ENCODE results near the gene SBNO1.
A peak's percentile ranks its signal among the peaks of the same experiment; 100 is the strongest.
"Not testable (repeated sequence)": the region's sequence is repeated elsewhere in the genome, so short reads cannot be mapped to it uniquely, and the experiment has no call there.

The SBNO1 gene

DNA sequence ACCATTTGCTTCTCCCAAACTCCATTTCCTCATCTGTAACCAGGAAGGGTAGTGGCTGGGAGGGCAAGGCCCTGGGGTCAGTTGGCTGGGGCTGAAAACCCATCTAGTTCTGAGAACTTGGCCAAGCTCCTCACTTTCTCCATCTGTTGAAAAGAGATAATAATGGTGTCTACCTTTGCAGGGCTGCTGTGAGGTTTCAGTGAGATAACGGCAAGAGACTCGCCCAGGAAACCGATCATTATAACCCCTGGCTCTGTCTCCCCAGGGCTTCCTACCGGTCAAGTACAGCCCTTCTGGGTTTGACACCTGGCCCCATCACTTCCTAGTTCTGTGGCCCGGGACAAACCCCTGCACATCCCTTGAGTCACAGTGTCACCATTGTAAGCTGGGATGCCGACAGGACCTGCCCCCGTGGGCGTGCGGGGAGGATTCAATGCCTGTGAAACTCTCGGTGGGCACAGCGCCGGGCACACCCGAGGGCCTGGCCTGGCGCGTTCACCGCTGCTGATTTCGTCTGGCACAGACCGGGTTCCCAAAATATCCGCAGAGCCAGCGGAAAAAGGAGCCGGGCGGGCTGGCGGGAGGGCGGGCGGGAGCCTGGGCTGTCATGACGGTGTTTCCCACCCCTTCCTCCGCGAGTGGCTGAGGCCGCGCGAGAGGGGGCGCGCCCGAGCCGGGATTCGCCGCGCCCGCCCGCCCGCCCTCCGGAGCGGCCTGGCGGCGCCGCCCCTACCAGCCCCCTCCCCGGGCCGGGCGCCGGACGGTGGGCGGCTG, 23.7 kb upstream of the SBNO1 start:
- peak; percentile 43 to 64 (median 56) for DNase-seq

GRCh38 chr12:123387508-123388176, 23.0 kb upstream of the SBNO1 start:
- no peak for DNase-seq

- not testable (repeated sequence) for DNase-seq
Measured at GRCh38 chr12:123385536-123385935, 20.9 kb upstream of the SBNO1 start.

- no peak for DNase-seq
Measured at GRCh38 chr12:123384994-123385376, 20.3 kb upstream of the SBNO1 start.

- DNase-seq = no peak
Measured at GRCh38 chr12:123384318-123384993, 19.8 kb upstream of the SBNO1 start.

DNA sequence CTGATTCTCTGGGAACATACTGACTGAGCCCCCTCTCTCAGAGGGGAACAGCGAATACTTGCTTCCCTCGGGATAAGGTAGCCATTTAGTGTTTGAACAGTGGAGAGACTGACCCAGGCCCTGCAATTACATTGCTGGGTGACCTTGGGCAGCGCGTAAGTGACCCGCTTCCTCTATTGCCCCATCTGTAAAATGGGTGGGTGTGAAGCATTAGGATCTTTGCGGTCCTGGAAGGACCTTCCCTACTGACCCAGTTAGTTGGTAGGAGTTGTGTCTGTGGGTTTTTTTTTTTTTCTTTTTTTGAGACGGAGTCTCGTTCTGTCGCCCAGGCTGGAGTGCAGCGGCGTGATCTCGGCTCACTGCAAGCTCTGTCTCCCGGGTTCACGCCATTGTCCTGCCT, 18.0 kb upstream of the SBNO1 start:
- no peak for DNase-seq

DNA sequence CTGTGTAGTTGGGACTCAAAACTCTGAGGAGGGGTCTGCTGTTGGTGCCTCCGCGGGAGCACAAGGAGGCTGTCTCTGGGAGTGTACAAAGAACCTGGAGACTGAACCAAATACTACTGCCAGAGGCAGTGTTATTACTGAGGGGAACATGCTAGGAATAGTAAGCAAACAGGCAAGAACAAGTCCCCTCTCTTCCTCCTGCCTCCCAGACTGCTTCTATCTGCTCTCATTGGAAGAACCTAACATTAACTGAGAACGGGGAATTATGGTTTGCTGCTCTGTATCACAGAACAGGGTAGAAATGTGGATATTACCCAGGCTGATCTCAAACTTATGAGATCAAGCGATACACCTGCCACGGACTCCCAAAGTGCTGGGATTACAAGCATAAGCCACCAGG, 14.7 kb upstream of the SBNO1 start:
- DNase-seq = no peak

DNA sequence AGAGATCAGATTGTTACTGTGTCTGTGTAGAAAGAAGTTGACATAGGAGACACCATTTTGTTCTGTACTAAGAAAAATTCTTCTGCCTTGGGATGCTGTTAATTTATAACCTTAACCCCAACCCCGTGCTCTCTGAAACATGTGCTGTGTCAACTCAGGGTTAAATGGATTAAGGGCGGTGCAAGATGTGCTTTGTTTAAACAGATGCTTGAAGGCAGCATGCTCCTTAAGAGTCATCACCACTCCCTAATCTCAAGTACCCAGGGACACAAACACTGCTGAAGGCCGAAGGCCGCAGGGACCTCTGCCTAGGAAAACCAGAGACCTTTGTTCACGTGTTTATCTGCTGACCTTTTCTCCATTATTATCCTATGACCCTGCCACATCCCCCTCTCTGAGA, 7.8 kb upstream of the SBNO1 start:
- not testable (repeated sequence) for DNase-seq

DNA sequence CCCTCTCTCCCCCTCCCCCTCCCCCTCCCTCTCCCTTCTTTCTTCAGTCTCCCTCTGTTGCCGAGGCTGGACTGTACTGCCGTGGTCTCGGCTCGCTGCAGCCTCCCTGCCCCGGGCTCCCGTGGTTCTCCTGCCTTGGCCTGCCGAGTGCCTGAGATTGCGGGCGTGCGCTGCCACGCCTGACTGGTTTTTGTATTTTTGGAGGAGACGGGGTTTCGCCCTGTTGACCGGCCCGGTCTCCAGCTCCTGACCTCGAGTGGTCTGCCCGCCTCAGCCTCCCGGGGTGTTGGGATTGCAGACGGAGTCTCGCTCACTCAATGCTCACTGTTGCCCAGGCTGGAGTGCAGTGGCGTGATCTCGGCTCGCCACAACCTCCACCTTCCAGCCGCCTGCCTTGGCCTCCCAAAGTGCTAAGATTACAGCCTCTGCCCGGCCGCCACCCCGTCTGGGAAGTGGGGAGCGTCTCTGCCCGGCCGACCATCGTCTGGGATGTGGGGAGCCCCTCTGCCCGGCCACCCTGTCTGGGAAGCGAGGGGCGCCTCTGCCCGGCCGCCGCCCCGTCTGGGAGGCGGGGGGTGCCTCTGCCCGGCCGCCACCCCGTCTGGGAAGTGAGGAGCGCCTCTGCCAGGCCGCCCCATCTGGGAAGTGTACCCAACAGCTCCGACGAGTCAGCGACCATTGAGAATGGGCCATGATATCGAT, 7.2 kb upstream of the SBNO1 start:
- not testable (repeated sequence) for DNase-seq

GRCh38 chr12:123369229-123369628, 4.6 kb upstream of the SBNO1 start:
- no peak for DNase-seq

DNA sequence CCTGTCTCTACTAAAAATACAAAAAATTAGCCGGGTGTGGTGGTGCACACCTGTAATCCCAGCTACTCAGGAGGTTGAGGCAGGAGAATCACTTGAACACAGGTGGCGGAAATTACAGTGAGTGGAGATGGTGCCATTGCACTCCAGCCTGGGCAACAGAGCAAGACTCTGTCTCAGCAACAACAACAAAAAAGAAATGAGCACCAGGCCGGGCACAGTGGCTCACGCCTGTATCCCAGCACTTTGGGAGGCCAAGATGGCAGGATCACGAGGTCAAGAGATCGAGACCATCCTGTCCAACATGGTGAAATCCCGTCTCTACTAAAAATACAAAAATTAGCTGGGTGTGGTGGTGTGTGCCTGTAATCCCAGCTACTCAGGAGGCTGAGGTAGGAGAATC, 3.8 kb upstream of the SBNO1 start:
- DNase-seq = not testable (repeated sequence)

DNA sequence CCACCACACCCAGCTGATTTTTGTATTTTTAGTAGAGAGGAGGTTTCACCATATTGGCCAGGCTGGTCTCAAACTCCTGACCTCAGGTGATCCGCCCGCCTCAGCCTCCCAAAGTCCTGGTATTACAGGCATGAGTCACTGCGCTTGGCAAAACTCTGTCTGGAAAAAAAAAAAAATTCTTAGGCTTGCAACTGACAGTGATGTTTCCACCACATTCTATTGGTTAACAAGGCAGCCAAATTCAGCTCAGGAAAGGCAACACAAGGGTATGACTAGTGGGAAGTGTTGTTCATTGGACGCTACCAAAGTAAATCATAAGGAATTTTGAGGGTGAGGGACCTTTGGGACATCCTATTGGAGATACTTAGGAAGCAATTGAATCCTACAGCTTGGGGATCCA, 2.9 kb upstream of the SBNO1 start:
- DNase-seq = no peak

DNA sequence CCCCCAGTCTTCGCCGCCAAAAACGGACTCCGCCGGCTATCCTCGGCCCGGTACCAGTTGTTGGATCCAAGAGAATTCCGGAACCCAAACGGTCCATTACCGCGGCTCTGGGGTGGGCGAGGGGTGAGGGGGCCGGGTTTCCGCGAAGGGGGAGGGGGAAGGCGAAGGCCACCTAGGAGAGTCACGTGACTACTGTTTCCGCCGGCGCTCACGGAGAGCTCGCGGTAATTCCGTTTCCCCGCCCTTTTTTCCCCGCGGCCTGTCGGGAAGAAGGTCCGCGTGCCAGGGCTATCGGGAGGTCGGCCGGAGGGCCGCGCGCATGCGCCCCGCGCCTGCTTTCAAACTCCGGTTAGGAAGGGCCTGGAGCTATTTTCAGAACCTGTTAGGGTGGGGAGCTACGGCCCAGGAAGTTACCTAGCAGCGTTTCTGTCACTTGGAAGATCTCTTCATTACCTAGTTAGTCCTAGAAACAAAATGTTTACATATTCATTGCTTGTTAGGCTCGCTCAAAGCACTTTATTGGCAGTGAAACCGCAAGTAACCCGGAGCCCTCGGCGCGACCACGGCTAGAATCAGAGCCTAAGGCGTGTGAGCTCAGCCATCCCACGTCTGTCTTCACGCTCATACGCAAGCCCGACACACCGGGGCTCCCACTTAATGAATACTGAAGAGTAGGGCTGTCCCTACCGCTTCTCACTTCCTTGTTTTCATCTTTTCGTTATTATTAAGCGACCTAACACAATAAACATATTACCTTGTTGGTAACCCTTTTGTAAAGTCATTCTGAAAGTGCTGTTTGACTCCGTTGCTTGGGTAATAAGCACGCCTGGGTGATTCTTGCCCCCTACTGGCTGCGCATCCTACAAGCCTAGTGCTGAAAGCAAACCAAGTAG, 624 bp upstream of the SBNO1 start:
- DNase-seq = peak; percentile 88 to 96 (median 94)

GRCh38 chr12:123363740-123364531, 711 bp downstream of the SBNO1 start:
- peak in 3 of 4 experiments; percentile 14 to 31 (median 28) for DNase-seq

DNA sequence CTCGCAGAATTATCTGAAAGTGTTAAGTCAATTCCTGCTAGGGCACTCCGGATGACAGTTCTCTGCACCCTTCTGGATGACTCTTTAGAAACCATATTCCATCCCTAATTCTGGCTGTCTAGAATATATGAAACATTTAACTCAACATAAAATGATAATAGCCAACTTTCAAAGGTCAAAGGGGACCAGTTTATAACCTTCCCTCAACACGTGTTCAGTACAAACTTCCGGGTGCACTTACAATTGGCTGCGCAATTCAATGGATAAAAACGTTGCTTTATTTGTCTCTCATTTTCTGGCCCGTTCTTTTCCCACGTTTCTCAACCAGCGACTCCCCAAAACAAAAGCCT, 1.3 kb downstream of the SBNO1 start:
- DNase-seq = no peak

DNA sequence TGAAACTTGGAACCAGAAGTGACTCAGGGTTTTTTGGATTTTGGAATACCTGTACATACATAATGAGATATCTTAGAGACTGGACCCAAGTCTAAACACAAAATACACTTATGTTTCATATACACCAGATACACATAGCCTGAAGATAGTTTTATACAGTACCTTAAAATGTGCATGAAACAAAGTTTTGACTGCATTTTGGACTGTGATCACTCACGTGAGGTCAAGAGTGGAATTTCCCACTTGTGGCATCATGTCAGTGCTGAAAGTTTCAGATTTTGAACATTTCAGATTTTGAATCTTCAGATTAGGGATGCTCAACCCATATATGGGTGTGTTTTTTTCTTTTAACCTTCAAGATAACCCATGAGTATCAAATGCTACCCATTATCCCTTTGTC, 6.6 kb downstream of the SBNO1 start:
- no peak for DNase-seq

DNA sequence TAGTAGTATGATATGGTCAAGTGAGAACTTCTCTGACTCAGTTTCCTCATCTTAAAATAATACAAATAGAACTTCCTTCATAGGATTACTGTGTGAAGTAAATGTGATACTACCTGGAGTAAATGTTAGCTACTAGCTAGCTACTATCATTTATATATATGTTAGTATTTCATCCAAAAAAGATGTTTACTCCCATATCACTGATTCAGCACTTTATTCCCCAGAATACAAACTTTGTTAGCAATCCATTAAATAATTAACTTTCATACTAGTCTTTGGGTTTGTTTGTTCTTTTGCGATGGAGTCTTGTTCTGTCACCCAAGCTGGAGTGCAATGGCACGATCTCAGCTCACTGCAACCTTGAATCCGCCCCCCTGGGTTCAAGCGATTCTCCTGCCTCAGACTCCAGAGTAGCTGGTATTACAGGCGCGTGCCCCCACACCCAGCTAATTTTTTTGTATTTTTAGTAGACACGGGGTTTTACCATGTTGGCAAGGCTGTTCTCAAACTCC, 8.4 kb downstream of the SBNO1 start:
- DNase-seq = no peak

DNA sequence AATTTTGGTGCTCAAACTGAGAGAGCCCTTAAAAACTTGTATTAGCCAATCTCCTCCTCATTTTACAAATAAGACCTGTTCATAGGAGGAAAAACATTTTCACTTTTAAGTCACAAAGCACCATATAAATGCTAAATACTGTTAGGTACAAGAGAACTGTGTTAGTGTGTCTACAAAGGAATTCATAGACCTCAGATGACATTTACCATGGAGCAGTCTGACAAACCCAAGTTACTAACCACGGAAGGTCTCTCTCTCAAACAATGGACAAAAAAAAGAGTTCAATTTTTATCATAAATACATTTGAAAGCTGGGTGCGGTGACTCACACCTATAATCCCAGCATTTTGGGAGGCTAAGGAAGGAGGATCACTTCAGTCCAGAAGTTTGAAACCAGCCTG, 10.0 kb downstream of the SBNO1 start:
- DNase-seq = no peak

DNA sequence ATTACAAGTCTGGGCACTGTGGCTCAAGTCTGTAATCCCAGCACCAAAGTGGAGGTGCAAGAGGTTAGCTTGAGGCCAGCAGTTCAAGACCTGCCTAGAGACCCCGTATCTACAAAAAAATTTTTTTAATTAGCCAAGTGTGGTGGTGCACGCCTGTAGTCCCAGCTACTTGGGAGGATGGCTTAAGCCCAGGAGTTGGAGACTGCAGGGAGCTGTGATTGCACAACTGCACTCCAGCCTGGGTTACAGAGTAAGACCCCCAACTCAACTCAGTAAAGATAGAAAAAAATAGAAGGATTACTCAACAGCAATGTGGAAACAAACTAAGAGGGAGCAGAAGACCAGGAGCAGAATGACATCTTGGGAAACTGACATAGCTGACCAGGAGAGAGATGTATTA, 13.3 kb downstream of the SBNO1 start:
- DNase-seq = no peak

- DNase-seq = no peak
Measured at GRCh38 chr12:123346946-123347345, 17.7 kb downstream of the SBNO1 start.

GRCh38 chr12:123344086-123344485, 20.6 kb downstream of the SBNO1 start:
- no peak for DNase-seq
